ACHN (cell line): Measurements from ENCODE around the gene PARP2.
A peak's percentile ranks its signal among the peaks of the same experiment; 100 is the strongest.

Experiments used
- DNase-seq: peaks from one replicate; pipeline ENCODE4 v3.0.0-alpha.2; 2015
- in situ Hi-C: cut with HindIII; loops from 2 replicates; pipeline ENCODE4 v1.10.0; 2017; ENCODE audit warnings: low sequenced_read_pairs, low pct_ligation_motif_present, low pct_unique_long_range_greater_than_20kb

PARP2 gene

GRCh38 chr14:20384321-20384720 is 40.9 kb downstream of the PARP2 start:
- no peak for DNase-seq
- in situ Hi-C loops: no loop called here

- DNase-seq: no peak
- in situ Hi-C loops: no loop called here
Observed at GRCh38 chr14:20384886-20385285, 41.5 kb downstream of the PARP2 start.

- in situ Hi-C loops: no loop called here
- no peak for DNase-seq
Observed at GRCh38 chr14:20386276-20386855, 42.9 kb downstream of the PARP2 start.

- in situ Hi-C loops: no loop called here
- DNase-seq: no peak
Observed at GRCh38 chr14:20387576-20387975, 44.1 kb downstream of the PARP2 start.

GRCh38 chr14:20388159-20388558 is 44.7 kb downstream of the PARP2 start:
- DNase-seq: no peak
- in situ Hi-C loops: no loop called here

GRCh38 chr14:20391505-20391904 is 48.1 kb downstream of the PARP2 start:
- no peak for DNase-seq
- in situ Hi-C loops: no loop called here

- in situ Hi-C loops: no loop called here
- DNase-seq: no peak
Observed at GRCh38 chr14:20397511-20397910, 54.1 kb downstream of the PARP2 start.

GRCh38 chr14:20400589-20400964 is 57.1 kb downstream of the PARP2 start:
- in situ Hi-C loops: no loop called here
- DNase-seq: no peak

GRCh38 chr14:20400965-20401593 is 57.6 kb downstream of the PARP2 start:
- DNase-seq: peak; percentile 11
- in situ Hi-C loops: no loop called here

- in situ Hi-C loops: no loop called here
- no peak for DNase-seq
Observed at GRCh38 chr14:20403521-20403920, 60.1 kb downstream of the PARP2 start.
